Measurements from ENCODE around the gene FTSJ1. TPM values are rescaled to one million over a fixed set of nuclear protein-coding genes. Genes with fewer than 3 reads are reported as not detected.

The FTSJ1 gene
- polyA plus RNA-seq, 1 experiment: 44.3 TPM

DNA sequence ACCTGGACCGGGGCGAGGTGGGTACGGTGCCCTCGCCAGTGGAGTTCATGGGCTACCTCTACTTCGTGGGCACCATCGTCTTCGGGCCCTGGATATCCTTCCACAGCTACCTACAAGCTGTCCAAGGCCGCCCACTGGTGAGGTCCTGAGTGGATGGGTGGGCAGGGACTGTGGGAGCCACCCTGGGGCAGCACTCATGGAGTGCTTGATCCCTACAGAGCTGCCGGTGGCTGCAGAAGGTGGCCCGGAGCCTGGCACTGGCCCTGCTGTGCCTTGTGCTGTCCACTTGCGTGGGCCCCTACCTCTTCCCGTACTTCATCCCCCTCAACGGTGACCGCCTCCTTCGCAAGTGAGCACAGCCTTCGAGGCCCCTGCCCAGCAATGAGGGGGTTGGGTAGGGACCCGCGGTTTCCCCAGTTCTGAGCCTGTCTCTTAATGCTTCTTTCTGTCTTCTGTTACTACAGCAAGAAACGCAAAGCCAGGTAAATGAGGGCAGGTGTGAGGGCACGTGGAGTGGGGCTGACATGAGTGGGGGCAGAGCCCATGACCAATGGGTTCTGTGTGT, 36.5 kb downstream of the FTSJ1 start:
- peaks cover 1% of the 10 kb centered on the region; the same call in 1 of the 2 replicates for H3K36me3 ChIP-seq (ENCODE audit: control insufficient read depth, insufficient read depth, low read length)
- TF ChIP-seq, protein P1, sequence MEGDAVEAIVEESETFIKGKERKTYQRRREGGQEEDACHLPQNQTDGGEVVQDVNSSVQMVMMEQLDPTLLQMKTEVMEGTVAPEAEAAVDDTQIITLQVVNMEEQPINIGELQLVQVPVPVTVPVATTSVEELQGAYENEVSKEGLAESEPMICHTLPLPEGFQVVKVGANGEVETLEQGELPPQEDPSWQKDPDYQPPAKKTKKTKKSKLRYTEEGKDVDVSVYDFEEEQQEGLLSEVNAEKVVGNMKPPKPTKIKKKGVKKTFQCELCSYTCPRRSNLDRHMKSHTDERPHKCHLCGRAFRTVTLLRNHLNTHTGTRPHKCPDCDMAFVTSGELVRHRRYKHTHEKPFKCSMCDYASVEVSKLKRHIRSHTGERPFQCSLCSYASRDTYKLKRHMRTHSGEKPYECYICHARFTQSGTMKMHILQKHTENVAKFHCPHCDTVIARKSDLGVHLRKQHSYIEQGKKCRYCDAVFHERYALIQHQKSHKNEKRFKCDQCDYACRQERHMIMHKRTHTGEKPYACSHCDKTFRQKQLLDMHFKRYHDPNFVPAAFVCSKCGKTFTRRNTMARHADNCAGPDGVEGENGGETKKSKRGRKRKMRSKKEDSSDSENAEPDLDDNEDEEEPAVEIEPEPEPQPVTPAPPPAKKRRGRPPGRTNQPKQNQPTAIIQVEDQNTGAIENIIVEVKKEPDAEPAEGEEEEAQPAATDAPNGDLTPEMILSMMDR (IDR thresholded peaks at IDR 0.05; ENCODE audit: insufficient read depth, low read depth, low read length): no peak
- POLR2A ChIA-PET: no interaction called here
- DNase-seq (ENCODE audit: low read depth): no peak
- H3K27me3 ChIP-seq (ENCODE audit: control insufficient read depth, insufficient read depth, low read length): no peaks in the 10 kb centered on the region
- H3K4me3 ChIP-seq (ENCODE audit: low read depth, low read length): no peak overlapping the region
- CTCF ChIA-PET: interaction anchor here (0.6 kb wide), 1 partner anchor 74 kb away, joined by 3 read pairs; no protein-coding TSS in a partner anchor

DNA sequence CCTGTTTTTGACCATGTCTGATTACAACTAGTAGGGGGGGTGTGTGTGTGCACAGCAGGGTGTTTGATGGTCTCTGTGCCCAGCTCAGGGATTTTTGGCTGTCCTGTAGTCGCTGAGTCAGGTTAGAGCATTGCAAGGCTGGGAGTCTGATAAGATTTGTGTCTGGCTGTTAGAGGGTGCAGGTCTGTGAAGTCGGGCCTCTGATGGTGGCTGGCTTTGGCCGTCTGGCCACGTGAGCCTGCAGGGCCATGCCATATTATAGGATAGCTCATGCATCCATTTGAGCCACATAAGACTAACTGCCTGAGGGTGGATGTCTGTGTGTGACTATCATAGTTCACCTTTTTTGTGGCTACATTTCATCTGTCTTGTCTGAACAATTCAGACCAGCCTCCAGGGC, 37.7 kb downstream of the FTSJ1 start:
- TF ChIP-seq, protein P1 (IDR thresholded peaks at IDR 0.05; ENCODE audit: insufficient read depth, low read depth, low read length): no peak
- no peak overlapping the region for H3K4me3 ChIP-seq (ENCODE audit: low read depth, low read length)
- CTCF ChIA-PET: no interaction called here
- DNase-seq (ENCODE audit: low read depth): no peak
- POLR2A ChIA-PET: no interaction called here
- H3K36me3 ChIP-seq (ENCODE audit: control insufficient read depth, insufficient read depth, low read length): peaks cover 1% of the 10 kb centered on the region; the same call in 1 of the 2 replicates
- H3K27me3 ChIP-seq (ENCODE audit: control insufficient read depth, insufficient read depth, low read length): no peaks in the 10 kb centered on the region

DNA sequence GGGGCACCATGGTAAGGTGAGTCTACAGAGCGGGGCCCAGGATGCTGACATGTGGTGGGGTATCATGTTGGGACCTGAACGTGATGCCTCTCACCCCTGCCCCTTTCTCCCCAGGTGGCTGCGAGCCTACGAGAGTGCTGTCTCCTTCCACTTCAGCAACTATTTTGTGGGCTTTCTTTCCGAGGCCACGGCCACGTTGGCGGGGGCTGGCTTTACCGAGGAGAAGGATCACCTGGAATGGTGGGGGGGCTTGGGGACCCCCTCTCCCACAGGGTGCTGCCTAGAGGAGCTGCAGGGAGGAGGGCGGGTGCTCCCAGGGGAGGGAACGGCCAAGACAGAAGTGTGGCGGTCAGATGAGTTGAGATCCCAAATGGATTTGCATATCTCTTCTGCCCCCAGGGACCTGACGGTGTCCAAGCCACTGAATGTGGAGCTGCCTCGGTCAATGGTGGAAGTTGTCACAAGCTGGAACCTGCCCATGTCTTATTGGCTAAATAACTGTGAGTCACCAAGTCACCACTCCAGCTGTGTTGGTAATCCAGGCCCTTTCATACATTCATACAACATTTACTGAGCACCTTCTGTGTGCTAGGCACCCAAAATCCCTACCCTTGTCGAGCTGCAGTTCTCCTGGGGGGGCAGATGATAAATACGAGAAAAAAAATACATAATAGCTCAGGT, 38.3 kb downstream of the FTSJ1 start:
- Histone ChIP-seq H3K4me3 (ENCODE audit: low read depth, low read length) (no peak overlapping the region), H3K36me3 (ENCODE audit: control insufficient read depth, insufficient read depth, low read length) (peaks cover 1% of the 10 kb centered on the region; the same call in 1 of the 2 replicates), H3K27me3 (ENCODE audit: control insufficient read depth, insufficient read depth, low read length) (no peaks in the 10 kb centered on the region)
- no peak for DNase-seq (ENCODE audit: low read depth)
- POLR2A ChIA-PET: no interaction called here
- TF ChIP-seq, protein P1 (IDR thresholded peaks at IDR 0.05; ENCODE audit: insufficient read depth, low read depth, low read length): no peak
- CTCF ChIA-PET: no interaction called here

DNA sequence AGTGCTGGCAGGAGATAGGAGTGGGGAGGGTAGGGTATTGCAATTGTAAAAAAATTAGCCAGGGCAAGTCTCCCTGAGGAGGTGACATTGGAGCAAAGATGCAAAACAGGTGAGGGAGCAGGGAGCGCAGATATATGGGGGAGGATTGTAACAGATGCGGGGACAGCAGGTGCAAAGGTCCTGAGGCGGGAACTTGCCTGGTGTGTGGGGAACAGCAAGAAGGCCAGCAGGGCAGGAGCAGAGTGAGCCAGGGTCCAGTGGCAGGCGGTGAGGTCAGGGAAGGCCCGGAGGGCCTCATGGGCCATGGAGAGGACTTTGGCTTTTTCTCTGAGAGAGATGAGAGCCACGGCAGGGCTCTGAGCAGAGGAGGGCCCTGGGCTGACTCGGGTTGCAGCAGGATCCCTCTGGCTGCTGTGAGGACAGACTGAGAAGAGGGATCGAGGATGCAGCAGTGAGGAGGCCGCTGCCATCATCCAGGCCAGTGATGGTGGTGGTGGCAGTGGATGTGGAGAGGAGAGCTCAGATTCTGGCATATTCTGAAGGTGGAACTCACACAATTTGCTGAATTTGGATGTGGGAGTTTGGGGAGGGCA, 39.0 kb downstream of the FTSJ1 start:
- TF ChIP-seq, protein P1 (IDR thresholded peaks at IDR 0.05; ENCODE audit: insufficient read depth, low read depth, low read length): no peak
- H3K4me3 ChIP-seq (ENCODE audit: low read depth, low read length): no peak overlapping the region
- H3K36me3 ChIP-seq (ENCODE audit: control insufficient read depth, insufficient read depth, low read length): peaks cover 1% of the 10 kb centered on the region; the same call in 1 of the 2 replicates
- CTCF ChIA-PET: no interaction called here
- no peak for DNase-seq (ENCODE audit: low read depth)
- POLR2A ChIA-PET: no interaction called here
- no peaks in the 10 kb centered on the region for H3K27me3 ChIP-seq (ENCODE audit: control insufficient read depth, insufficient read depth, low read length)

DNA sequence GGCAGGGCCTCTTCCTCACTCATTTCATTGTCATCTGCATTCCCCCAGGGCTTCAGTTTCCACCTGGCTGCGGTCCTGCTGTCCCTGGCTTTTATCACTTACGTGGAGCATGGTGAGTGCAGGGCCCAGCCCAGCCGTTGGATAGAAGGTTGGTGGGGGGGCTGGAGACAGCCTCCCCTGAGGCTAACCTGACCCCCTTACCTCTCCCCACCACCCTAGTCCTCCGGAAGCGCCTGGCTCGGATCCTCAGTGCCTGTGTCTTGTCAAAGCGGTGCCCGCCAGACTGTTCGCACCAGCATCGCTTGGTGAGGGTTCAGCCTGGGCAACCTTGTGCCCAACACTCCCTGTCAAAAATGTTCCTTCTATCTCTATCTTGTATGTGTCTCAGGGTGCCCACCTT, 39.8 kb downstream of the FTSJ1 start:
- ChIA-PET CTCF (no interaction called here), POLR2A (no interaction called here)
- Histone ChIP-seq H3K36me3 (ENCODE audit: control insufficient read depth, insufficient read depth, low read length) (peaks cover 1% of the 10 kb centered on the region; the same call in 1 of the 2 replicates), H3K4me3 (ENCODE audit: low read depth, low read length) (no peak overlapping the region), H3K27me3 (ENCODE audit: control insufficient read depth, insufficient read depth, low read length) (no peaks in the 10 kb centered on the region)
- no peak for DNase-seq (ENCODE audit: low read depth)
- TF ChIP-seq, protein P1 (IDR thresholded peaks at IDR 0.05; ENCODE audit: insufficient read depth, low read depth, low read length): no peak

All from BJ (cell line).